ENCODE results near the gene DERL3. TPM values are rescaled to one million over a fixed set of nuclear protein-coding genes. Genes with fewer than 3 reads are reported as not detected.

The DERL3 gene
- total RNA-seq, 1 experiment from 2014 or later: 9.8 TPM

DNA sequence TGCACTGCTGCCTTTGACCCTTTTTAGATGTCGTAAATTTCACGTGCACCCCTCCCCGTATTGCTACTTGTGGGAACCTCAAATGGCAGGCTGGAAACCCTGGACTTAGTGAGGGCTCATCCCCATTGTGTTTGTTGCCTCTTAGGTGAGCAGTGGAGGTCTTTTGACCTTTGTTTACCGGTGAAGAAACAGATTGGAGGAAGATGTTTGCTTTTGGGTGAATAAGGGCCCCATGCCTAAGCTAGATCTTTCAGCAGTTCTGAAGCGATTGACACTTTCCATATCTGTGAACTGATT lies 51.3 kb downstream of the DERL3 start:
- no peak overlapping the region for H4K5ac ChIP-seq (ENCODE audit: insufficient read length, low read depth, low read length)
- no peak overlapping the region for H2AFZ ChIP-seq (ENCODE audit: low read length)
- H3T11ph ChIP-seq (ENCODE audit: low read length): no peak overlapping the region
- no peaks in the 10 kb centered on the region for H3K79me1 ChIP-seq (ENCODE audit: insufficient read depth, low read depth, low read length, poor library complexity, severe bottlenecking)
- no peak overlapping the region for H3K27ac ChIP-seq (ENCODE audit: insufficient read length, low read depth, low read length)
- H3K14ac ChIP-seq (ENCODE audit: insufficient read depth, low read length): no peak overlapping the region
- Mint-ChIP-seq H3K27me3 (ENCODE audit: low read depth) (no peaks in the 10 kb centered on the region), H3K4me1 (peaks cover 22 to 30% of the 10 kb centered on the region in 2 experiments), H3K9me3 (no peaks in the 10 kb centered on the region), H3K27ac (peak overlapping the region; percentile 78 to 88 (median 83); a peak in 6 of 7 replicates), H3K4me3 (peak overlapping the region; percentile 88 to 95), H3K36me3 (ENCODE audit: insufficient read depth in 1 of 3, low read depth in 3 of 3) (peaks cover 2 to 17% (median 16%) of the 10 kb centered on the region in 3 experiments; a peak in 6 of 7 replicates)
- no peak overlapping the region for H2BK20ac ChIP-seq (ENCODE audit: low read depth, low read length, poor library complexity, severe bottlenecking)
- H3K23me2 ChIP-seq (ENCODE audit: insufficient read length, low read depth, low read length, poor library complexity, severe bottlenecking): peaks cover 2% of the 10 kb centered on the region
- no peaks in the 10 kb centered on the region for H3K9me3 ChIP-seq (ENCODE audit: control insufficient read depth, low read depth, low read length)
- no peaks in the 10 kb centered on the region for H4K20me1 ChIP-seq (ENCODE audit: control insufficient read depth, insufficient read depth, insufficient read length)
- WGBS (ENCODE audit: extremely low coverage, insufficient read length, low lambda C conversion rate): no CpG with 5 or more reads among the region's 5 CpGs
- H3K4ac ChIP-seq (ENCODE audit: low read depth, low read length): no peak overlapping the region
- peaks cover 16% of the 10 kb centered on the region; the same call in 1 of the 2 replicates for H3K79me2 ChIP-seq (ENCODE audit: insufficient read depth, low read length)
- H3K4me1 ChIP-seq (ENCODE audit: insufficient read depth, low read length): peaks cover 2% of the 10 kb centered on the region; the same call in 1 of the 2 replicates
- no peak overlapping the region for H2BK15ac ChIP-seq (ENCODE audit: low read depth, low read length)
- no peak overlapping the region for H3K18ac ChIP-seq (ENCODE audit: insufficient read length, low read depth, low read length)
- peak overlapping the region; percentile 70 for H3K4me2 ChIP-seq (ENCODE audit: insufficient read depth, insufficient read length, low read length)
- H3K56ac ChIP-seq (ENCODE audit: insufficient read length, low read depth, low read length): no peak overlapping the region
- H3K27me3 ChIP-seq (ENCODE audit: insufficient read depth, low read length): no peaks in the 10 kb centered on the region
- DNase-seq: no peak
- no peak overlapping the region for H3K23ac ChIP-seq (ENCODE audit: insufficient read length, low read depth, low read length)
- H3K9ac ChIP-seq (ENCODE audit: extremely low read depth, insufficient read length, low read length): peak overlapping the region; percentile 75
- H2BK12ac ChIP-seq (ENCODE audit: insufficient read length, low read depth, low read length): no peak overlapping the region
- no peak overlapping the region for H4K8ac ChIP-seq (replicated peaks; ENCODE audit: insufficient read length, low read depth, low read length)
- H2BK120ac ChIP-seq (ENCODE audit: low read depth, low read length, poor library complexity, severe bottlenecking): no peak overlapping the region
- H2AK5ac ChIP-seq (ENCODE audit: insufficient read length, low read length): no peak overlapping the region
- TF ChIP-seq, protein P1, sequence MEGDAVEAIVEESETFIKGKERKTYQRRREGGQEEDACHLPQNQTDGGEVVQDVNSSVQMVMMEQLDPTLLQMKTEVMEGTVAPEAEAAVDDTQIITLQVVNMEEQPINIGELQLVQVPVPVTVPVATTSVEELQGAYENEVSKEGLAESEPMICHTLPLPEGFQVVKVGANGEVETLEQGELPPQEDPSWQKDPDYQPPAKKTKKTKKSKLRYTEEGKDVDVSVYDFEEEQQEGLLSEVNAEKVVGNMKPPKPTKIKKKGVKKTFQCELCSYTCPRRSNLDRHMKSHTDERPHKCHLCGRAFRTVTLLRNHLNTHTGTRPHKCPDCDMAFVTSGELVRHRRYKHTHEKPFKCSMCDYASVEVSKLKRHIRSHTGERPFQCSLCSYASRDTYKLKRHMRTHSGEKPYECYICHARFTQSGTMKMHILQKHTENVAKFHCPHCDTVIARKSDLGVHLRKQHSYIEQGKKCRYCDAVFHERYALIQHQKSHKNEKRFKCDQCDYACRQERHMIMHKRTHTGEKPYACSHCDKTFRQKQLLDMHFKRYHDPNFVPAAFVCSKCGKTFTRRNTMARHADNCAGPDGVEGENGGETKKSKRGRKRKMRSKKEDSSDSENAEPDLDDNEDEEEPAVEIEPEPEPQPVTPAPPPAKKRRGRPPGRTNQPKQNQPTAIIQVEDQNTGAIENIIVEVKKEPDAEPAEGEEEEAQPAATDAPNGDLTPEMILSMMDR (conservative IDR thresholded peaks at IDR 0.05): no peak
- H2BK5ac ChIP-seq (ENCODE audit: insufficient read length, low read length): no peak overlapping the region
- no peak overlapping the region for H4K91ac ChIP-seq (ENCODE audit: insufficient read length, low read depth, low read length)
